Suppressor macrophage (primary cell): ENCODE measurements around the gene CTSE.
A peak's percentile ranks its signal among the peaks of the same experiment; 100 is the strongest.
"Not testable (repeated sequence)": the region's sequence is repeated elsewhere in the genome, so short reads cannot be mapped to it uniquely, and the experiment has no call there.

Experiments
- DNase-seq, 4 experiments: peaks; one replicate each; pipeline ENCODE4 v3.0.0-alpha.2; 2020 to 2022
- total RNA-seq, 17 experiments: gene quantifications; one replicate each; lab custom pipeline; 2026; ENCODE audit warnings: mixed read lengths in 6 of 17, inconsistent platforms in 3 of 17; lab: John Stamatoyannopoulos, UW

CTSE gene
- 0 to 1.5 (median 0.21) reads per million in 17 experiments for total RNA-seq

DNA sequence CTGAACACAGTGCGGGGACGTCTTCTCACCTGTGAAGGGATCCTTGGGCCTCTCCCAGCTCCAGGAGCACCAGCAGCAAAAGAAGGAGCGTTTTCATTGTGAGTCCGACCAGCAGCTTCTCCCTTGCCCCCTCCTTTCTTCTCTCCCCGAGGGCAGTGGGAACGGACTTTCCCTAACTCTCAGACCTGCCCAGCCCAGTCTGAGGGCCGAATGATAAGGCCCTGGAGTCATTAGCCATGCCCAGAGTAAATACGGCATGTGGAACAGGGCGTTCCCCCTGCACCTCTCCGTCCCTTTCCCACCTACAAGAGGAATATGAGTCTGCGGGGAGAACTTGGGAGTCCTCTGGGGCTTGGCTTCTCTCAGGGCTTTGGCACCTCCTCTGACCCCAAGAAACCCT, at the start of gene CTSE:
Gene CTSE, minus strand, starts transcription at position 201 of the 400 bp plus-strand sequence. Its CDS starts 104 bp downstream, at position 97.
- no peak for DNase-seq

DNA sequence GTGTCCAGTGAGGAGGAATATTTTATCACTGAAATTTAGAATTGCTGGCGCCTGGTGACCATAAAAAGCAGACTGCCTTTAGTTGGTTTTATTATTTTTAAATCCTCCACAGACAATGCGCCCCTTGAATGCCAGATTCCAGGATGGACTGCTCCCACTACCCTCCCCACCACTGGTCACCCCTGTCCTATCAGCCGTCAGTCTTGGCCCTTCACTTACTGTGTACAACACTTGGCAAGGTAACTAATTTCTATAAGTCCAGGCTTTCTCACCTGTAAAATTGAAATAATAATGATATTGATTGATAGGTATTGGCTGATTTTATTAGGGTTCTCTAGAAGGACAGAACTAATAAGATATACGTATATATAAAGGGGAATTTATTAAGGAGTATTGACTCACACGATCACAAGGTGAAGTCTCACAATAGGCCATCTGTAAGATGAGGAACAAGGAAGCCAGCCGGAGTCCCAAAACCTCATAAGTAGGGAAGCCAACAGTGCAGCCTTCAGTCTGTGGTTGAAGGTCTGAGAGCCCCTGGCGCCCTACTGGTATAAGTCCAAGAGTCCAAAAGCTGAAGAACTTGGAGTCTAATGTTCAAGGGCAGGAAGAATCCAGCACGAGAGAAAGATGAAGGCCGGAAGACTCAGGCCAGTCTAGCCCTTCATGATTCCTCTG, 47.1 kb upstream of the CTSE start:
- DNase-seq: peak; percentile 66 to 76 (median 72)

DNA sequence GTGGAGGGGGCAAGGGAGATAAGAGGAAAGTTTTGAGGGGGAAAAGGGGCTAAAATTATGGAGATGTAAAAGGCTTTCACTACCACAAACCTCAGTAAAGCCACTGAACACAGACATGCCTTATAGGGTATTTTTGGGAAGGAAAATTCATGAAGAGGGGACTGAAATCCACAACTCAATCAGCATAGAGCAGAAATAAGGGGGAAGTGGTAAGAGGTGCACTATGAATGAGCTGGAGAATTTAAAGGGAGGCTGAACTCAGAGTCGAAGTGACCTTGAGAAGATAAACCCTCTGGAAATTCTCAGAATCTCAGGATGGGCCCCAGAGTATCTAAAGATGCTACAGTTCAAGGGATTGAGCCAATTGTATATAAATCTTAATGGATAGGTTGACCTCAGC, 44.6 kb upstream of the CTSE start:
- peak in 1 of 4 experiments; percentile 23 for DNase-seq

DNA sequence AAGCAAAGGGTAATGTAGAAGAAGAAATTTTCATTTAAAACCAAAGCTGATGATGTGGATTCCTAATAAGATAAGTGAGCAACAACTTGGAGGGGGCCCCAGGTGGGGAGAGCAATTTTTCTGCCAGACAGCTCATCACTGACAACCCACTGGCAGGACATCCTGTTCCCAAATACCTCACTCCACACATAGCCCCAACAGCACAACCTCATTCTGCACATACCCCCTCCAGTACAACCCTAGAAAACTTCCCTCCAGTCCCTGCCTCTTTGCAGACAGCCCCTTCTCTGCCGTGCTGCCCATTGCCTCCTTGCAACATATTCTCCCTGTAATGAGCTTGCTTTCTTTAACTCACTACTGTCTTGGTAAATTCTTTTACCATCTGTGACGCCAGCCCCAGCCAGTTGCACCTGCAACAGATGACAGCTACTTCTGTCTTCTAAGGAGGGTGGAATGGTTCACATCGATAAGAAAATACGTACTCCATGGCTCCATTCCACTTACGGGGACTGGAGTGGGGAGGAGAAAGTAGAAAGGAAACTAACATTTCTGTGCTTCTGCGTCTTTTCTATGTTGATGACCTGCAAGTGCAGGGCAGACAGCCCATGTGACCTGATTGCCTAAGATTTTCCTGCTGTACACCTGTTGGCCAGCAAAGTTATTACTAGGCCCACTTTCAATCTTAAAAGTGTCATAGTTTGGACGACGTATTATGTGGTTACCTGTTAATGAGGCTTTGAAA, 44.0 kb upstream of the CTSE start:
- DNase-seq: no peak

DNA sequence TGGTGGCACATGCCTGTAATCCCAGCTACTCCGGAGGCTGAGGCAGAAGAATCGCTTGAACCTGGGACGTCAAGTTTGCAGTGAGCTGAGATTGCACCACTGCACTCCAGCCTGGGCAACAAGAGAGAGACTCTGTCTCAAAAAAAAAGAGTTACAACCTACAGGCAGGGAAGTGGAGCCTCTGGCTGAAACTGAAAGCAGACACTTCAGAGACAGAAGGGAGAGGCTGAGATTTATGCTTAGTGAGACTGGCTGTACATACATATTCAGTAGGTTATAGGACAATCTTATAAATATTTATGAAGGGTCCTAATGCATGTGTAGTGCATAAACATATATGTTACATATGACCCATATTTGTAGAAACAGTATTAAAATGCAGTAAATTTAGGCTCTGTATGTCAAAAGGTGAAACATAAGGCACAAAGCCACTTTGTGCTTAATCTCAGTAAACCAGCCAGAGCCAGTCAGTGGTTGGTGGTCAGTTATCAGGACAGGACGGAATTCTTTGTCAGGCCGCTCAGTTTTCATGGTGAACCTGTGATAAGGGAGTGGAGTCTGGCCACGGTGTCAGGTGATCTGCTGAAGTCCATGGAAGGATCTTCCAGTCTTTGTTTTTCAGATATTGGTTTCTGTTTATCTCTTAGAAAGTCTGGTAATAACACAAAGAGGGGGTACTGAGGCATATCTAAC, 42.9 kb upstream of the CTSE start:
- peak in 3 of 4 experiments; percentile 55 to 66 (median 61) for DNase-seq

DNA sequence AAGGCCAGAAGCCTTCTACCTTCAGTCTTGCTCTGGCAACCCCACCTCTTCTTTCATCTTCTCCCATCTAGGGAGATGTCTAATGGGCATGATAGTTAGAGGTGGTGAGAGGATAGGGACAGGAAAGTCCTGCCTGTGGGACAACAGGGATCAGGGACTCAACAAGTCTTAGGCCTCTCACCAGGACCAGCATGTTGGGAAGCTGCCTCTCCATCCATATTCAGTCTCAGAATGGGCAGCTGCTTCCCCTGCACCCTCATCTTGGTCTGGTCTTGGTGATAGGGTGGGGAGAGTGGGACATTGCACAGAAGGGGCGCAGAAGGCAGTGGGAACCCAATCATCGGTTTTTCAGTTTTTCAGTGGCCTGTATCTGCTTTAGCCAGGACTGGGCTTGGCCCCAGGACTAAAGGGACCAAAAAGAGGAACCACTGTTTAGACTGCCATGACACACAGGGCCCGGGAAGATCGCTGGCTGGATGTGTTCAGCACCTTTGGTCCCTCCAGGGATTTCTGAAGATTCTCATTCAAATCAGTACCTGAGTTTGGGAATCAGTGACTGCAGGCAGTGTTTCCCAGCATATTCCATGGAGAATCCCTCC, 42.0 kb upstream of the CTSE start:
- DNase-seq: peak in 3 of 4 experiments; percentile 49 to 50 (median 49)

DNA sequence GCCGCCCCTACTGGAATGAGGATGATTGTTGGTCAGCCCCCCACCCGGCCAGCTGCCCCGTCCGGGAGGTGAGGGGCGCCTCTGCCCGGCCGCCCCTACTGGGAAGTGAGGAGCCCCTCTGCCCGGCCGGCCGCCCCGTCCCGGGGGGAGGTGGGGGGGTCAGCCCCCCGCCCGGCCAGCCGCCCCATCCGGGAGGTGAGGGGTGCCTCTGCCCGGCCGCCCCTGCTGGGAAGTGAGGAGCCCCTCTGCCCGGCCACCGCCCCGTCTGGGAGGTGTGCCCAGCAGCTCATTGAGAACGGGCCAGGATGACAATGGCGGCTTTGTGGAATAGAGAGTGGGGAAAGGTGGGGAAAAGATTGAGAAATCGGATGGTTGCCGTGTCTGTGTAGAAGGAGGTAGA, 40.8 kb upstream of the CTSE start:
- not testable (repeated sequence) for DNase-seq

DNA sequence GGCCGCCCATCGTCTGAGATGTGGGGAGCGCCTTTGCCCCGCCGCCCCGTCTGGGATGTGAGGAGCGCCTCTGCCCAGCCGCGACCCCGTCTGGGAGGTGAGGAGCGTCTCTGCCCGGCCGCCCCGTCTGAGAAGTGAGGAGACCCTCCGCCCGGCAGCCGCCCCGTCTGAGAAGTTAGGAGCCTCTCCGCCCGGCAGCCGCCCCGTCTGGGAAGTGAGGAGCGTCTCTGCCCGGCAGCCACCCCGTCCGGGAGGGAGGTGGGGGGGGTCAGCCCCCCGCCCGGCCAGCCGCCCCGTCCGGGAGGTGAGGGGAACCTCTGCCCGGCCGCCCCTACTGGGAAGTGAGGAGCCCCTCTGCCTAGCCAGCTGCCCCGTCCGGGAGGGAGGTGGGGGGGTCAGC, 40.3 kb upstream of the CTSE start:
- DNase-seq: not testable (repeated sequence)

DNA sequence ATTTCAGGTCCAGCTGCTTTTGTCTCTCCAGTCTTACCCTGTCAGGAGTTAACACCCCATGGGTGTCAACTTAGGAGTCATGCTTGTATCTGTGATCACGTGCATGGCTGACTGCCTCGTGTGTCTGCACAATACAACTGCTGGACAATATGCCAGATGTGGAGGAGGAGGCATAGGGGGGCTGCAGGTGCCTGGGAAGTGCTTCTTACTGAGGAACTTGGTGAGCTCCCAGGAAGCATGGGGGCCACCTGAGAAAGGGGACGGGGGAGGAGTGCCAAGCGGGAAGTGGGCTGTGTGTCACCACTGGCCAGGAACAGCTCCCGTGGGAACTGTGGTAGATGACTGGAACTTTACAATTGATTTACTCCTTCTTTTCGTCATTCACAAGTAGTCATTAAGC, 38.8 kb upstream of the CTSE start:
- DNase-seq: no peak

DNA sequence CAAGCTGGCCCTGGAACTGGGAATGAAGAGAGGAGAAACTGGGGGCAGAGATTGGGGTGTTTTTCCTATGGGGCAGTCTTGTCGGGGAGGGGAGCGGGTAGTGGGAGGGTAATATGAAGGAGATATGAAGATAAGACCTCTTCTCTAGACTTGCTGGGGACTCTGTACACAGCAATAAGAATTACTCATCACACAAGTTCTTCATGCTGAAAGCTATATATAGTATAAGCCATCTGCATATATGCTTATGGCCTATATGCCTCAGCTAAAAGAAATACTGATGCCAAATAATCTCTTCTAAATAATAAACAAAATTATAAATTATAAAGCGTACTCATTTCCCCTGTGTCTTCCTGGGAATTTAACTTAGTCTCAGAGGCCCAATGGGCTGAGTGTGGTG, 37.1 kb upstream of the CTSE start:
- no peak for DNase-seq

DNA sequence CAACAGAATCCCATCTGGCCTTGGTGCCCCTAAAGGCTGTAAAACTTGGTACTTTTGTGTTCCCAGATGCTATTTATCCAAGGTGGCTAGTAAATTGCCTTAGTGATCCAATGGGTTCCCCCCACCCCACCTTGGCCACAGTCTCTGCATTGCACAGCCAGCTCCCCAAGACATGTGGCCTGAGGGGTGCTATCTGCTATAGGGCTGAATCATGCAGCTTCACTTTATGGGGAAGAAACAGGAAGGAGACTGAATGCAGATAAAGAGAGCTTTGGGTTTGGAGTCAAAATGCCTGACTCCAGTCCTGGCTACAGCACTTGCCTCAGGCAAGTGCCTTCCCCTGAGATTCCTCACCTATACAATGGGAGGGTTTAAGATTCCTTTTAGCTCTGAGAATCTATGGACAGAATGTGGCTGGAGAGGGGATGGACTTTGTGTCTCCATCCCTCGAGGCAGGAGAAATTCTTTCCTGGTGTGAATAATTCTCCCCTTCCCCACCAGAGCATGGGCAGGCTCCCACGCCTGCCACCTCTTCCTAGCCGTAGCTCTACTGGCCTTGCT, 35.7 kb upstream of the CTSE start:
- peak in 1 of 4 experiments; percentile 36 for DNase-seq

DNA sequence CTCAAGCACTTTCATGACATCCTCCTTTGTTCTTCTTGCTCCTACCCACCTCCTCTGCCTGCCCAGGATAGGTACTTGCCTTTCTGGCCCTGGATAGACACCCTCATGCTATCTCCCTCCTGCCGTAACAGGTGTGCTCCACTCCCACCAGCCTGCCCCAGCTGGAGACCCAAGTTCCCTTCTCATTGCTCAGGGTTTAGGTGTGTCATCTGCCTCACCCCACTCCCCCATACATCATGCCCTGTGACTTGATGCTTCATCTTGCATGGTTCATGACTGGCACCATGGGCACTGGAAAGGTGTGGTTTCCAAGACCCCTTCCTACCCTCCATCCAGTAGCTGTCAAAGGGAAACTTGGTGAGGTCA, 35.2 kb upstream of the CTSE start:
- no peak for DNase-seq

DNA sequence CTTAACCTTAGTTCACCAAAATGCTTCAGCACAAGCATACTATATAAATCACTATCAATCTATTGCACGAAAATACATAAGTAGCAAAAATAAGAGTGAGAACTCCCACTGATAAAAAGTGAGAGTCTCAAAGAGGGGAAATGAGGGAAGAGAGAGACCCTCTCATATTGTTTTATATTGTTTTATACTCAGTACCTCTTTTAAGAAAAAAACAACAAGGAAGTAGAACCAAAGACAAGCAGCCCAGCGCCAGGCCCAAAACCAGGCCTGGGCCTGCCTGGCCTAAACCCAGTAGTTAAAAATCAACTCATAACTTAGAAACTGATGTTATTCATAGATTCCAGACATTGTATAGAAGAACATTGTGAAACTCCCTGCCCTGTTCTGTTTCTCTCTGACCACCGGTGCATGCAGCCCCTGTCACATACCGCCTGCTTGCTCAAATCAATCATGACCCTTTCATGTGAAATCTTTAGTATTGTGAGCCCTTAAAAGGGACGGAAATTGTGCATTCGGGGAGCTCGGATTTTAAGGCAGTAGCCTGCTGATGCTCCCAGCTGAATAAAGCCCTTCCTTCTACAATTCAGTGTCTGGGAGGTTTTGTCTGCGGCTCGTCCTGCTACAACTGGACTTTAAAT, 34.7 kb upstream of the CTSE start:
- DNase-seq: not testable (repeated sequence)

DNA sequence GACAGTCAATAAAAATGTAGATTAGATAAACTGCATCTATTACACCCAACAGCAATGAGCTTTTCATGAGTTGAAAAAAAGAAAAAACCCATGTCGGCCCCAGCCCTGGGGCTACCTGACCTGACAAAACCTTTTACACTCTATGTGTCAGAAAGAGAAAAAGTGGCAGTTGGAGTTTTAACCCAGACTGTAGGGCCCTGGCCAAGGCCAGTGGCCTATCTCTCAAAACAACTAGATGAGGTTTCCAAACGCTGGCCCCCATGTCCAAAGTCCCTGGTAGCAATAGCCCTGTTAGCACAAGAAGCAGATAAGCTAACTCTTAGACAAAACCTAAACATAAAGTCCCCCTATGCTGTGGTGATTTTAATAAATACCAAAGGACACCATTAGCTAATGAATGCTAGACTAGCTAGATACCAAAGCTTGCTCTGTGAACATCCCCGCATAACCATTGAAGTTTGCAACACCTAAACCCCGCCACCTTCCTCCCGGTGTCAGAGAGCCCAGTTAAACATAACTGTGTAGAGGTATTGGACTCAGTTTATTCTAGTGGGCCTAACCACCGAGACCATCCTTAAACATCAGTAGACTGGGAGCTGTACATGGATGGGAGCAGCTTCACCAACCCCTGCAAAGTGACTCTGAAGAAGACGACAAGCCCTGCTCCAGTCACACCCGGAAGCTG, 32.1 kb upstream of the CTSE start:
- DNase-seq: not testable (repeated sequence)

DNA sequence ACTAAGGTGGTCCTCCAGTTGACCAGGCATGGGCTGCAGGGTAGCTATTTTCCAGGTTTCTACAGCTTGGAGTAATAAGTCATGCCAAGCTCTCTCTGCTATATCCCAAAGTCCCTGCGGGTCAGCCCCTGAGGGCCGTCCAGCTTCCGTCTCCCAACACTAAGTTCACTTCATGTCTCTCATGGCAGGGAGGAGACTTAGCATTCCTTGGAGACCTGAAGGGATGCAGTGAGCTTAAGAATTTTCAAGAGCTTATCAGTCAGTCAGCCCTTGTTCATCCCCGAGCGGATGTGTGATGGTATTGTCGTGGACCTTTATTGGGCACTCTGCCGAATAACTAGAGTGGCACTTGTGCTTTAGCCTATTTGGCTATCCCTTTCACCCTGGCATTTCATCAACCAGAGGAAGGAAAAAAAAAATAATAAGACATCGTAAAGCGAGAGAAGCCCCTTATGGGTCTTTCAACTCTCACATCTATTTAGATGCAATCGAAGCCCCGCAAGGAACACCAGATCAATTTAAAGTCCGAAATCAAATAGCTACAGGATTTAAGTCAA, 31.5 kb upstream of the CTSE start:
- not testable (repeated sequence) for DNase-seq

DNA sequence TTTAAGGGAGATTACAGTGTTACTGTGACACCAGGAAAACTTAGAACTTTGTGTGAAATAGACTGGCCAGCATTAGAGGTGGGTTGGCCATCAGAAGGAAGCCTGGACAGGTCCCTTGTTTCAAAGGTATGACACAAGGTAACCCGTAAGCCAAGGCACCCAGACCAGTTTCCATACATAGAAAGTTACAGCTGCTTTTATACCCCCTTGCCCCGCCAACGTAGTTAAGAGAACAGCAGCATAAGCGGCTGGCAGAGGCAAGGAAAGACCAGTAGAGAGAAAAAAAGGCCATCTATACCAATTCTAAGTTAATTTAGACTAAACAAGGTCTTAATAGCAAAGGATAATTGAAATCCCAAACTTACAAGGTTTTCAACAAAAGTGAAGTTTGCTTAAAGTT, 29.9 kb upstream of the CTSE start:
- DNase-seq: not testable (repeated sequence)

DNA sequence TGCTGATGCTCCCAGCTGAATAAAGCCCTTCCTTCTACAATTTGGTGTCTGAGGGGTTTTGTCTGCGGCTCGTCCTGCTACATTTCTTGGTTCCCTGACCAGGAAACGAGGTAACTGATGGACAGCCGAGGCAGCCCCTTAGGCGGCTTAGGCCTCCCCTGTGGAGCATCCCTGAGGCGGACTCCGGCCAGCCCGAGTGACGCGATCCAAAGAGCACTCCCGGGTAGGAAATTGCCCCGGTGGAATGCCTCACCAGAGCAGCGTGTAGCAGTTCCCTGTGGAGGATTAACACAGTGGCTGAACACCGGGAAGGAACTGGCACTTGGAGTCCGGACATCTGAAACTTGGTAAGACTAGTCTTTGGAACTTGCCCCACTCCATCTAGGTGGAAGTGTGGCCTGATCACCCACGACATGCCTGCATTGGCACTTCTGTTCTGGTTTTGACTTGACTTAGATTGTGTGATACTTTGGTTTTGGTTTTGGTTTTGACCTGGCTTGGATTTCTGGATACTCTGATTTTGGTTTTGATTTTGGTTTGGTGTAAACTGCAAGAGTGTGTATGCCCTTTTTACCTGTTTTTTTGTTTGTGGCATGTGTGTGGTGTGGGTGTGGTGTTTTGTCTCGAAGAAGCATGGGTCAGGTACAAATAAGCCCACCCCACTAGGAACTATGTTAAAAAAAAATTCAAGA, 29.4 kb upstream of the CTSE start, which contains the start of gene RHEX:
Gene RHEX, plus strand, starts transcription at position 255 of the 692 bp plus-strand sequence. CDS start 44,656 bp downstream, outside the sequence.
- not testable (repeated sequence) for DNase-seq

DNA sequence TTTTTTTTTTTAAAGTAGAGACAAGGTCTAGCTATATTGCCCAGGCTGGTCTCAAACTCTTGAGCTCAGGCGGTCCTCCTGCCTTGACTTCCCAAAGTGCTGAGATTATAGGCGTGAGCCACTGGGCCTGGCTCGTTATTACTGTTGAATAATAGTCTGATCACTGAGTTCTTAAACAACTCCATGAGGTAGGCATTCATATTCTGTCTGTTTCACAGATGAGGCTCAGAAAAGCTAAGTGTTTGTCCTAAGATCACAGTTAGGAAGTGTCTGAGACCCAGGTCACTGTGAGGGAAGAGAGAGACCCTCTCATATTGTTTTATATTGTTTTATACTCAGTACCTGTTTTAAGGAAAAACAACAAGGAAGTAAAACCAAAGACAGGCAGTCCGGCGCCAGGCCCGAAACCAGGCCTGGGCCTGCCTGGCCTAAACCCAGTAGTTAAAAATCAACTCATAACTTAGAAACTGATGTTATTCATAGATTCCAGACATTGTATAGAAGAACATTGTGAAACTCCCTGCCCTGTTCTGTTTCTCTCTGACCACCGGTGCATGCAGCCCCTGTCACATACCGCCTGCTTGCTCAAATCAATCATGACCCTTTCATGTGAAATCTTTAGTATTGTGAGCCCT, 28.7 kb upstream of the CTSE start:
- not testable (repeated sequence) for DNase-seq

DNA sequence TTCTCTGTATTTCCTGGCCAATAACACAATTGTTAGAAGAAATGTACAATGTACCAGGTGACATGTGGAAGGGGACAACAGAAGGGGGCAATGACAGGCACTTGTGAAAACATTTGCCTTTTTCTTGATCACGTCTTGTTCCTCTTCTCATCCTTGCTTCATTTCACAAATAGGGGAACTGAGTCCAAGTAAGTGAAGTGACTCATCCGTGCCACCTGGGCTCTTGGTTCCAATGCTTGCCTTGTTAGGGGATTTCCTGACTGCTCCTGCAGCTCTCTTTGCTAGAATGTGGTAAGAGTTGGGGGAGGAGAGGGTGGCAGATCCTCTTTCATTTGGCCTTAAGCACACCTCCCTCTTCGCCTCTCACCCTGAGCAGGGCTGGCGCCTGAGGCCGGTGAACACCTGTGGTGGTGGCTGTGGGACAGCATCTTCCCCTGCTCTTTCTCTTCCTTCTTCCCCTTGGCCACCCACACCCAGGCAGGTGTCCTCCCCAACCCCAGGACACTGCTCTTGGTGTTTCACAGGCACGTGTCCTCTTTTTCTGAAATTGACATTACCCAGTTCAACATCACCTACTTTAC, 27.1 kb upstream of the CTSE start:
- DNase-seq: peak; percentile 79 to 91 (median 84)
